Measurements from ENCODE around the gene ZNG1B.
"Not testable (repeated sequence)": the region's sequence is repeated elsewhere in the genome, so short reads cannot be mapped to it uniquely, and the experiment has no call there.

ZNG1B gene

GRCh38 chr2:113504081-113504480, 66.6 kb downstream of the ZNG1B start:
- not testable (repeated sequence) for DNase-seq

DNA sequence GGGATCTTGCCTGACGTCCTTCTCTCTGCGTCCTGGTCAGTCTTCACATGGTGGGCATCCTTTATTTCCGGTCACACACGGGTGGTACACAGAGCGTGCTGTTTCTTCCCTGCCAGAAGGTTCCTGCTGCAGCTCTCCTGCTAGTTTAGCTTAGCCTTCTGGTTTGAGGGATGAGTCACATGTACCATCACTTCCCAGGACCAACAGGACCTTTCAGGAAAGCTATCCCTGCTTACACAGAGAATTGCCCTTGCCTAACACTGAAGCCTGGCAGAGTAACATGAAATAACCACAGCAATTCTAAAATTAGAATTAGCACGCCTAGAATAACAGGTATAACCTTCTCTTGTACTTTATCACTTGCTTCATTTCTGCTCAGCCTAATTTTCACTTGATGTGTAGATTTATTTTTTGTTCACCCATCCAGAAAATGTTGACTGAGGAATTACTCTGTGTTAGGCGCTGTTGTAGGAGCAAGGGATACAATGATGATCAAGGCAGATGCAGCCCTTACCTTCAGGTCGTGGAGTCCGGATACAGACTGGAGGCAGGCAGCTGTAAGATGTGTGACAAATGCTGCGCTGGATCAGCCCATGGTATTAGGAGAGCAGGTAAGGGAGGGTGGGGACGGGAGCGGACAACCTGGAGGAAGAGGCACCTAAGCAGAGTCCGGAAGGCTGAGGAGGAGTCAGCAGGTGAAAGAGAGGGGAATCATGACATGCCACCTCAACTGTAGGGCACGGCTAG, 70.1 kb downstream of the ZNG1B start:
- DNase-seq, result not testable (repeated sequence)

GRCh38 chr2:113508187-113508586, 70.7 kb downstream of the ZNG1B start:
- DNase-seq, result not testable (repeated sequence)

- not testable (repeated sequence) for DNase-seq
Measured at GRCh38 chr2:113510913-113511312, 73.4 kb downstream of the ZNG1B start.

DNA sequence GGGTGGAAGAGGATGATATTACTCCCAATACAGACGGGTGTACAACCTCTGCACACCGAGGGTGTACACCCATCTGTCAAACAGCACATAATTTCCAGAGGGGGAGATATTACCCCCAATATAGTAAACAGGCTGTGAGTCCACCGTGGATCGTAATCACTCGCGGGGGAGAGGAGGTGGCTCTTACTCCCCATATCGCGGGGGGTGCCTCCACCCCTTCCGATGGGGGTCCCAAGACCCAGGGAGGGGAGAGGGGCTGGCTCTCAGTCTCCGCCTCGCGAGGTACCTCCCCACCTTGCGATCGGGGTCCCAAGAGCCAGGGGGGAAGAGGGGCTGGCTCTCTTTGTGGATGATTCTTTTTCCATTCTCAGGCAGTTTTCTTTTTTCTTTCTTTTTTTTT, 74.4 kb downstream of the ZNG1B start:
- not testable (repeated sequence) for DNase-seq

DNA sequence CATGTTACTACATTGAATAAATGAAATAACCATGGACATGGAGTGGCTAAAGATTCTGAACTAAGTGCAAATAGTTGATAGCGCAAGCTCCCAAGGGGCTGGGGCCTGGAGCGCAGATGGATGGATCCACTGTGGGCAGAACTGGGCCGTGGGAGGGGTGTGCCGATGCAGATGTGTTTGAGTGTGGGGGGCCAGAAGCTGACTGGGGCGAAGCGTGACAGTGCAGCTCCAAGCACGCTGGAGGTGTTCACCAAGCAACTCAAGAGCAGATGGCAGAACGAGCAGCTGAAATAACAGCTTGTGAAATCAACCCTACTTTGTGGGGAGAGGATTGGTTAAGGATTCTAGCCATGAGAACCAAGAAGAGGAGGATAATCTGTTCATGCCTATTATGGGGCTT, 78.0 kb downstream of the ZNG1B start:
- not testable (repeated sequence) for DNase-seq

- DNase-seq, result not testable (repeated sequence)
Measured at GRCh38 chr2:113515995-113516394, 78.5 kb downstream of the ZNG1B start.

DNA sequence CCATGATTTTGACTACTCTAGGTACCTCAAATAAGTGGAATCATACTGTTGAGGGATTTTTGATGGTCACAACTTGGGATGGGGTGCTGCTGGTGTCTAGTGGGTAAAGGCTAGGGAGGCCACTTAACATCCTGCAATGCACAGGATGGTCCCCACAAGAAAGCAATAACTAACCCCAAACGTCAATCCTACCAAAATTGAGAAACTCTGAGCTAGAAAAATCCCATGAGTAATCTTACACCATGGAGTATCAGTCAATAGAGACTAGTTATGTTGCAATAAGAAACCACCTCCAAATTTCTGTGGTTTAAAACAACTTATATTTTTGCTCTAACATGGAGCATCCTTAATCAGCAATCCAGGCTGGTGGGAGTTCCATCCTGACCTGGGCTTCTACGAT, 79.5 kb downstream of the ZNG1B start:
- DNase-seq, result not testable (repeated sequence)

DNA sequence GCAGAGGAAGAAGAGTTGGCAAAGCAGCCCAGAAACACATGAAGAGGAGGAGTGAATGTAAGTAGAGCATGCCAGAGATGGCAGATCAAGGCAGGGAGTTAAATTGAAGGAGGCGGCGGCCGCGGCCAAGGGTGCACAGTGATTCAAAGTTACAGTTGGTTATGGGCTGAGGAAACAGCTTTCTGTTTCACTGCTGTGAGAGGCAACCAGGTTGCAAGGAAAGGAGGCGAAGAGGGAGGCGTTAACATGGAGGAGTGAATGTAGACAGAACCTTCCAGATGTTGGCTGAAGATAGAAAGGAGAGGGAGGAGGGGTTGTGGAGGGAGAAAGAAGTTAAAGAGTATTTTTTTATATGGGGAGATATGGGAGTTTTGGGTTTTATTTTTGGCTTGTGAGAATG, 83.3 kb downstream of the ZNG1B start:
- DNase-seq, result not testable (repeated sequence)

DNA sequence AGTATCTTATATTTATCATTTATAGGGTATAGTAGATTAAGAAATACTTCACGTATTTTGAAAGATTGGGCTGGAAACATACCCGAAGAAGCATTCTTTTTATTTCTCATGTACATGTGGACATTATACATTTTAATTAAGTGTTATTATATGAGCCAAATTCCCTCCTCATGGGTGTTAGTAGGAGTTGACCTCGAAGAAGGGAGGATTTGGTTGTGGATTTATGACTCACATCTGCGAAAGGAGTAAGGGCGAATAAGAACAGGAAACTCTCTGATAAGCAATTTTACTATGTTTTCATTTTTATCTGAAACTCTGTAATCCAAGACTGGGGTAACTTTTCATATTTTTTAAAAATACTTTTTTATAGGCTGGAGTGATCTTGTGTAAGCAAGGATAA, 84.0 kb downstream of the ZNG1B start:
- DNase-seq, result not testable (repeated sequence)

DNA sequence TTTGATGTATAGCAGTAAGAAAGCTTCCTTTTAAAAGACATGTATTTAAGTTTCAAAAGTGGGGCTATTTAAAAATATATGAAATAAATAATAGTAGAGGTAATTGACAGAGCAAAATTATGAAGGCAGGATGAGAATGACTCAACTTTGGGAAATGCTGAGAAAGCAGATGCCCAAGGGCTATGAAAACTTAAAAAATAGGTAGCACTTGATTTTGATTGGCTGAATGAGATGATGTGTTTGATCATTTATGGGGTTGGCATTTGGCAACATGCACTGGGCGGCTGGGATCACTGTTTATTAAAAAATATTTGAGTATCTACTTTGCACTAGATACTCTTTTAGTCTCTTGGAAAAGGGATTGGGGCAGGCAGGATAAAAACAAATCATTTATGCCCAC, 87.5 kb downstream of the ZNG1B start:
- DNase-seq, result not testable (repeated sequence)

DNA sequence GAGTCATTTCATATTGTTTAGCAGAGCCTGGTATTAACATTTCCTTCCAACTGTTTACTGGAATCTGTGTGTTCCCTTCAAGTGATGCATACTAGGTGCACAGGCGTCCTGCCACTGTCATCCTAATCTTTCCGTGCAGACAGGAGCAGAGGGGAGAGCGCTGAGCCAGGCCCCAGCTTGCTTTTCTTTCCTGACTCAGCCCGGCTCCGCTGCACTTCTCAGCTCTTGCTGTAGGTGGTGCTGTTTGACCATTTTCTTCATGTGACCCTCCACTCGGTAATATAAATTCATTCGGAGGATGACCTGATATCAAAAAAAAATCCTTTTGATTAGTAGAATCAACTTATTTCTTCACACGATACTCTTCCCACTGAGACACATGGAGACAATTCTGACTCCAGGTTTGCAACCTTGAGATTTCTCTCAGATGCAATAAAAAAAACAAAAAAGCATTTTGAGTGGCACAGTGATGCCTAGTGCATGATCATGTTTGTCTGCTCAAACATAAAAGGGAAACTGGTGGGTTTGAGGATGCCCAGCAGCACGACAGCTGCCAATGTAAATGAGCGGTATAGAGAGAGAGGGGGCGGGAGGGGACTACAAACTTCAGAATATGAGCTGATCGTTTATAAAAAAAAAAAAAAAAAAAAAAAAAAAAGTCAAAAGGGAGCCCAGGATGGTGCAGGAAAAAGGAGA, 90.0 kb downstream of the ZNG1B start:
- not testable (repeated sequence) for DNase-seq

- DNase-seq, result not testable (repeated sequence)
Measured at GRCh38 chr2:113528126-113528525, 90.6 kb downstream of the ZNG1B start.

DNA sequence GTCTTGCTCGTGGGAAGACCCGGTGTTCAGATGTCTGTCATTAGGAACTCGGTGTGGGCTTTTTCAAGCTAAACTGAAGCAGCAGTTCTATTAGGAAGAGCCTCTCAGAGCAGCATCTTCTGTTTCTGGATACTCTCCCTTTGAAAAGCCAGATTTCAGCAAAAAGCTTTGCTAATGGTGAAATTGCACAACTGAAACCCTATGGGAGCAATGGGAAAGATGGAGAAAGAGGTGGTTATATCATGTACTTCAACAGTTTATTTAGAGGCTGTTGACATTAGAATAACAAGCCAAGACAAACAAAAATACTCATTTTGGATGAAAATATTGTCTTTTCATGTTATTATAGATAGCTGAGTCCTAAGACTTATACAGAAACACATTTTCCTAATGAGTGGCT, 91.4 kb downstream of the ZNG1B start:
- not testable (repeated sequence) for DNase-seq

GRCh38 chr2:113532991-113533390, 95.5 kb downstream of the ZNG1B start:
- DNase-seq, result not testable (repeated sequence)

DNA sequence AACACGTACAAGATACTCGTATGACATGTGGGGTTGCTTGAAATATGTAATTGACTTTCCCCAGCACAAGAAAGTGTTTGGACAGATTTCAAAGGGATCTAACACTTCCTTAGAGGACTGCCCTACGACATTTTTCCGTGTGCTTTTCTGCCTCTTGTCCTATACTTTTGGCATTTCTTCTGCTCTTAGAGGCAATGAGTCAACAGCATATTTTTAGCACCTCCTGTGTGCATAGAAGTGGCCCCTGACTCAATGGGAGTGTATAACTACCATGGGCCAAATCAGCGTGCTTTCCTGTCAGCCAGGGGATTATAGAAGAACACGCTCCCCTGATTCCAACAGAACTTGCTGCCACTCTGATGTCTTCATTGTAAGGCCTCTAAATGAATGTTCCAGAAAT, 99.1 kb downstream of the ZNG1B start:
- DNase-seq, result not testable (repeated sequence)

GRCh38 chr2:113540834-113541203, 103.3 kb downstream of the ZNG1B start:
- not testable (repeated sequence) for DNase-seq

- not testable (repeated sequence) for DNase-seq
Measured at GRCh38 chr2:113541204-113541975, 103.9 kb downstream of the ZNG1B start.

- not testable (repeated sequence) for DNase-seq
Measured at GRCh38 chr2:113541976-113542485, 104.5 kb downstream of the ZNG1B start.

DNA sequence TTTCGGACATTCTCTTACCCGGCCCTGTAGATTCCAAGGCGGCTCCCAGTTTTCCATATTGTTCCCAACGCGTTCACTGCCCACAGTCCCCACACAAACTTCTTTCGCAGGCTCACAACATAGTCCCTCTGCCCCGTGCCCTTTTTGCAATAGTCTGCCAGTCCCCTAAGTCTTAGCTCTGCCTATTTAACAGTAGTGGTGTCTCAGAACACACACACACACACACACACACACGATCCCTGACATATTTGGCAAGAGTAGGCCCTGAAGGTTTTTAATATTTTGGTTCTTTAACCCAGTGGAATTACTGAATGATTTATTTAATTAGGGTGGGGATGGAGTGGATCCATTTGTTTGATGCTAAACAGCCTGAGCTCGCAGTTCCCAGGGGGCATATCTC, 105.0 kb downstream of the ZNG1B start:
- DNase-seq, result not testable (repeated sequence)
